Ascending aorta (tissue), 2 donors: ENCODE data around the gene UBE2E2. TPM values are rescaled to one million over a fixed set of nuclear protein-coding genes. Genes with fewer than 3 reads are reported as not detected.

Experiments
- DNase-seq, 2 donors: peaks; one replicate each; pipeline ENCODE4 v3.0.0-alpha.2; 2019; ENCODE audit warnings: low spot score in 2 of 2
- H3K27ac ChIP-seq, 2 donors: fragments of 200-600 bp; sonication (generic); one replicate each; pipeline ENCODE4 v1.5.1; 2016 to 2017; ENCODE audit warnings: mild to moderate bottlenecking in 1 of 2
- H3K27me3 ChIP-seq: fragments of 200-600 bp; sonication (generic); one replicate; pipeline ENCODE4 v1.5.1; 2017
- H3K36me3 ChIP-seq, 2 donors: fragments of 200-600 bp; sonication (generic); one replicate each; pipeline ENCODE4 v1.5.1; 2016
- H3K4me1 ChIP-seq, 2 donors: fragments of 200-600 bp; sonication (generic); one replicate each; pipeline ENCODE4 v1.5.1; 2016 to 2017; ENCODE audit warnings: mild to moderate bottlenecking in 1 of 2
- H3K4me3 ChIP-seq, 2 donors: fragments of 200-600 bp; sonication (generic); one replicate each; pipeline ENCODE4 v1.5.1; 2016 to 2017; ENCODE audit warnings: mild to moderate bottlenecking in 1 of 2
- H3K9me3 ChIP-seq, 2 donors: fragments of 200-600 bp; sonication (generic); one replicate each; pipeline ENCODE4 v1.5.1; 2016
- CTCF ChIP-seq, 3 experiments: fragments of 200-600 bp in 2 of 3; fragments of 450-650 bp in 1 of 3; sonication (generic) in 2 of 3; IDR thresholded peaks; one replicate each; pipeline ENCODE4 v1.5.1; 2016 to 2019; ENCODE audit warnings: antibody characterized with exemption in 3 of 3, mild to moderate bottlenecking in 1 of 3, moderate library complexity in 1 of 3
- intact Hi-C: fragments of 100-400 bp; cut with DNase I; formaldehyde crosslinking; loops from one replicate; pipeline ENCODE4 v1.15.1; 2023
- total RNA-seq: library from RNA; depleted of rRNA; stranded (reverse); fragments of >200 nt; gene quantifications from one replicate; pipeline ENCODE4 v1.1.0, GENCODE V29; 2016

UBE2E2 gene
- total RNA-seq, 1 donor from 2014 or later: 5.3 TPM

- H3K9me3 ChIP-seq: no peaks in the 10 kb centered on the region
- H3K36me3 ChIP-seq: no peaks in the 10 kb centered on the region
- no peak overlapping the region for H3K4me3 ChIP-seq
- intact Hi-C loops: no loop called here
- DNase-seq: no peak
- H3K4me1 ChIP-seq: no peaks in the 10 kb centered on the region
- no peaks in the 10 kb centered on the region for H3K27me3 ChIP-seq
- H3K27ac ChIP-seq: no peak overlapping the region
- no peak for TF ChIP-seq CTCF (IDR thresholded peaks at IDR 0.05)
Observed at GRCh38 chr3:23425410-23425809, 222.3 kb downstream of the UBE2E2 start.

- no peaks in the 10 kb centered on the region for H3K4me1 ChIP-seq
- H3K36me3 ChIP-seq: no peaks in the 10 kb centered on the region
- intact Hi-C loops: no loop called here
- H3K27ac ChIP-seq: no peak overlapping the region
- DNase-seq: no peak
- H3K4me3 ChIP-seq: no peak overlapping the region
- no peaks in the 10 kb centered on the region for H3K9me3 ChIP-seq
- no peaks in the 10 kb centered on the region for H3K27me3 ChIP-seq
- no peak for TF ChIP-seq CTCF (IDR thresholded peaks at IDR 0.05)
Observed at GRCh38 chr3:23430781-23431398, 227.8 kb downstream of the UBE2E2 start.

GRCh38 chr3:23431764-23432163 is 228.6 kb downstream of the UBE2E2 start:
- H3K4me1 ChIP-seq: no peaks in the 10 kb centered on the region
- H3K4me3 ChIP-seq: no peak overlapping the region
- intact Hi-C loops: no loop called here
- no peaks in the 10 kb centered on the region for H3K36me3 ChIP-seq
- H3K9me3 ChIP-seq: no peaks in the 10 kb centered on the region
- H3K27ac ChIP-seq: no peak overlapping the region
- no peaks in the 10 kb centered on the region for H3K27me3 ChIP-seq
- DNase-seq: no peak
- TF ChIP-seq CTCF (IDR thresholded peaks at IDR 0.05): no peak

- Histone ChIP-seq H3K9me3 (no peaks in the 10 kb centered on the region), H3K27me3 (no peaks in the 10 kb centered on the region), H3K4me3 (no peak overlapping the region), H3K27ac (no peak overlapping the region), H3K4me1 (no peaks in the 10 kb centered on the region), H3K36me3 (no peaks in the 10 kb centered on the region)
- DNase-seq: no peak
- intact Hi-C loops: no loop called here
- no peak for TF ChIP-seq CTCF (IDR thresholded peaks at IDR 0.05)
Observed at GRCh38 chr3:23435318-23435717, 232.2 kb downstream of the UBE2E2 start.

GRCh38 chr3:23435904-23436303 is 232.8 kb downstream of the UBE2E2 start:
- Histone ChIP-seq H3K4me1 (no peaks in the 10 kb centered on the region), H3K36me3 (no peaks in the 10 kb centered on the region), H3K4me3 (no peak overlapping the region), H3K27ac (no peak overlapping the region), H3K9me3 (no peaks in the 10 kb centered on the region), H3K27me3 (no peaks in the 10 kb centered on the region)
- no peak for TF ChIP-seq CTCF (IDR thresholded peaks at IDR 0.05)
- intact Hi-C loops: no loop called here
- DNase-seq: no peak
